ENCODE measurements around the gene RNF43.

RNF43 gene

DNA sequence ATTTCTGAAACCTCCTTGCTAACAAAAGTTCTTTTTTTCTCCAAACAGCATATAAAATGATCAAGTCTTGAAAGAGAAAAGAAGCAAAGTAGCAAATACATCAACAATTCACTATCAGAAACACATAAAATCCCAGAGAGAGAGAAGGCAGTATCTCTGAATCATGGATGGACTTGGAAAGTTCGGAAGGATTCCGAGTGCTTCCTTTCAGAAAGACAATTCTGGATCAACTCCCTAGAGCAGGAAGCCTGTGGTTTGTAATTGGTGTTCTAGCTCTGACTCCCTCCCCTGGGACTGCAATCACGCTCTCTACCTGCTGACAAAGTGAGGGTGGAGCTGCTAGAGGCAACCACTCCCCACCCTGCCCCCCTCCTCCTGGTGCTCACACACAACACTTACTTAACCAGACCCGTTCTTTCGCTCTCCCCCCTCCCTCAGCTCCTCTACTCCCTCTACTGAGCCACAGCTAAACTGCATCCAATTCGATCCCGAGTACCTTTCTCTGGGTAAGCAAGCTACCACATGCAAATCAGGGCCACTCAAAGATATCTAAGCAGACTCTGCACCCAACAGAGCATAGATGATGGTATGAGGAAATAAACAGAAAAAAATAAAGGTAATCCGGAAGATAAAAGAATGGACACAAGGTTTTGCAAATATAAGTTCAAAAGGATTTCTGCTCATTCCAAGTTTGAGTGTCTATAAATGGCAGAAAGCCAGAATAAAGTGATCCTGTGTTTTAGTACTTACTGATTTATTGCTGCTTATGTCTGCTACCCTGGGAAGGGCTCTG, at the start of gene RNF43:
TSS of gene RNF43 (minus strand) at position 235 of the 793 bp plus-strand sequence. CDS start 1,957 bp downstream, outside the sequence.
- peak; percentile 87 for DNase-seq (ENCODE audit: low read depth)

DNA sequence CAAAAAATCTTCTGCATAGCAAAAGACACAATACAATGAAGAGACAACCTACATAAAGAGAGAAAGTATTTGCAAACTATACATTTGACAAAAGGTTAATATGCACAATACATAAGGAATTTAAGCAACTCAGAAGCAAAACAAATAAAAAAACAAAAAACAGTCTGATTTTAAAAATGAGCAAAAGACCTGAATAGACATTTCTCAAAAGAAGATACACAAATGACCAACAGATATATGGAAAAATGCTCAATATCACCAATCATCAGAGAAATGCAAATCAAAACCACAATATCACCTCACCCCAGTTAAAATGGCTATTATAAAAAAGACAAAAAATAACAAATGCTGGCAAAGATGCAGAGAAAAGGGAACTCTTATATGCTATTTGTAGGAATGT, 38.2 kb upstream of the RNF43 start:
- DNase-seq (ENCODE audit: low read depth) = no peak

DNA sequence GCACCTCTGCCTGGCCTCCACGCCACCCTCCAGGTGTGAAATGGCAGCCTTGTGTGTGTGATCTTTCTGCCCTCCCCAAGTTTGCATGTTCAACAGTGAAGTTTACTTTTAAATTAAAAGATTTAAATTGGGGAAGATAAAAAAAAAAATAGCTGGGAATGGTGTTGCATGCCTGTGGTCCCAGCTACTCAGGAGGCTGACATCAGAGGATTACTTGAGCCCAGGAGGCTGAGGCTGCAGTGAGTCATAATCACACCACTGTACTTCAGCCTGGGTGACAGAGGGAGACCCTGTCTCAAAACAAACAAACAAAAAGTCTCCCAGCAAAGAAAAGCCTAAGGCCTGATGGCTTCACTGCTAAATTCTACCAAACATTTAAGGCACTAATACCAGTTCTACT, 35.4 kb upstream of the RNF43 start:
- DNase-seq (ENCODE audit: low read depth) = peak; percentile 41

DNA sequence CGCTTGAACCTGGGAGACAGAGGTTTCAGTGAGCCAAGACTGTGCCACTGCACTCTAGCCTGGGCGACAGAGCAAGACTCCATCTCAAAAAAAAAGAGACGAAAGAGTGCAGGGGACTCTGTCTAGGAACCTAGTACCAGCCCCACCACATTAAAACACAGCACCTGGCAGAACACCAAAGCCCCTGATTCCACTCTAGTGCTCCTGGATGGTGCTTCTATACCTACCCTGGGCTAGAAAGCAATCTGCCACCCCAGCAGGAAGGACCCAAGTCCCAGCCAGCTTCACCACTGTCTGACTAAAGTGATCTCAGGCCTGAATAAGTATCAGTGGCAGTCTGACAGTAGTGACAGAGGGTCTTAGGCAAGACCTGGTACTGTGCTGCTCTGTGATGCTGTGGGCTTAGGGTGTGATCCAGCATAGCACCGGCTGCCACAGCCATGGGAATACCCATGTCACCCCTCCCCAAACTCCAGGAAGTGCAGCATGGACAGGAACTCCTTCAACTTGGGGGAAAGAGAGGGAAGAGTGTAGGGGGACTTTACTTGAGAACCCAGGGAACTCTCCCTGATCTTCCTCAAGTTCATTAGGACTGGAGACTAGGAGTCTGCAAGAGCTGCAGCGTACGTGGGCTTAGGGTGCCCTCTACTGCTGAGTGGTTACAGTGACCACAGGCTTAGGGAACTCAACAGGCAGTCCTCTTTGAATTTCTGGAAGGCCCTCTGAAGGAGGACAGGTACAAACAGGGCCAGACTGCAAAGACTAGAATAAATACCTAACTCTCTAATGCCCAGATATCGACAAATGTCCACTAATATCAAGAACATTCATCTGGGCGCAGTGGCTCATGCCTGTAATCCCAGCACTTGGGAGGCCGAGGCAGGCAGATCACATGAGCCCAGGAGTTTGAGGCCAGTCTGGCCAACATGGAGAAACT, 30.0 kb upstream of the RNF43 start:
- peak; percentile 87 for DNase-seq (ENCODE audit: low read depth)

DNA sequence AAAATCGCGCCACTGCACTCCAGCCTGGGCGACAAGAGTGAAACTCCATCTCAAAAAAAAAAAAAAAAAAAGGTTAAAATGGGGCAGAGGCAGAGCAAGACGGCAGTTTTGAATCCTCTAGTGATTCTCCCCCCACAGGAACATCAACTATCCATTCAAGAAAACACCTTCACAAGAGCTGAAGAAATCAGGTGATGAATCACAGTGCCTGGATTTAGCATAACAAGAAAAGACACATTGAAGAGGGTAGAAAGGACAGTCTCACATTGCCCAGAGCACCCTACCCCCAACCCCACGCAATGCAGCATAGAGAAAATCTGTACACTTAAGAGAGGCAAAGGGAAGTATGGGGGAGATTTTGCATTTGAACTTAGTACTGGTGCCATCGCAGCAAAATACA, 28.8 kb upstream of the RNF43 start:
- no peak for DNase-seq (ENCODE audit: low read depth)

DNA sequence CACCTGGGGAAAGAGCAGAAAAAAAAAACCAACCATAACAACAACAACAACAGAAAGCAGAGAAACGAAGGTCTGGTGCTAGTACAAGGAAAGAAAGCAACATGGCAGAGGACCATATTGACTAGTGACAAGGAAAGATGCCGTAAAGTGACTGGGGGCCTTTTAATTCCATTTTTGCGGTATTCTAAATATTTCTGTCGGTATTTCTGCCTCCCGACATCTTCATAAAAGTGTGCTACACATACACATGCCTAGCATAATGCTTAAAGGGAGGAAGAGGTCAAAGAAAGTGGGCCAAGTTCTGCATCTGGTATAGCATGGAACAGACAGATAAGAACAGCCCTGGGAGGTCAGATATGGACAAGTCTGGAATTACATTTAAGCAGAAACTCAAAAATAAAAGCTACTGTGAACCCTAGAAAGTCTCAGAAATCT, 19.5 kb upstream of the RNF43 start:
- DNase-seq (ENCODE audit: low read depth) = no peak

DNA sequence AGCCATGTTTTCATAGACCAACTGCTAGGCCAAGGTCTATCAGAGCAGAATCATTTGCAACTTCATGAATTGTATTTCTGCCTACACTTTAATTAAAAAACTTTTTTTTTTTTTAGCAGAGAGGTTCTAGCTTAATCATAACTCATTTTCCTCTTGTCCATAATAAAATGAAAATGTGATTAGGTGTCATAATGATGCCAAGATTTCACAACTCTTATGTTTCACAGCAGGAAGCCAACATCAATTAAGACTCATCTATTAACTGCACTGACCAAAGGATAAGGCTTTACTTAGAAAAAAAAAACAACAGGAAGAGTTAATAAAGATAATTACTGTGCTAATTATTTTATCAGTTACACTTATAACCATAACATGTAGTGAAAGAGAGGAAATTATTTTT, 18.9 kb upstream of the RNF43 start:
- no peak for DNase-seq (ENCODE audit: low read depth)

DNA sequence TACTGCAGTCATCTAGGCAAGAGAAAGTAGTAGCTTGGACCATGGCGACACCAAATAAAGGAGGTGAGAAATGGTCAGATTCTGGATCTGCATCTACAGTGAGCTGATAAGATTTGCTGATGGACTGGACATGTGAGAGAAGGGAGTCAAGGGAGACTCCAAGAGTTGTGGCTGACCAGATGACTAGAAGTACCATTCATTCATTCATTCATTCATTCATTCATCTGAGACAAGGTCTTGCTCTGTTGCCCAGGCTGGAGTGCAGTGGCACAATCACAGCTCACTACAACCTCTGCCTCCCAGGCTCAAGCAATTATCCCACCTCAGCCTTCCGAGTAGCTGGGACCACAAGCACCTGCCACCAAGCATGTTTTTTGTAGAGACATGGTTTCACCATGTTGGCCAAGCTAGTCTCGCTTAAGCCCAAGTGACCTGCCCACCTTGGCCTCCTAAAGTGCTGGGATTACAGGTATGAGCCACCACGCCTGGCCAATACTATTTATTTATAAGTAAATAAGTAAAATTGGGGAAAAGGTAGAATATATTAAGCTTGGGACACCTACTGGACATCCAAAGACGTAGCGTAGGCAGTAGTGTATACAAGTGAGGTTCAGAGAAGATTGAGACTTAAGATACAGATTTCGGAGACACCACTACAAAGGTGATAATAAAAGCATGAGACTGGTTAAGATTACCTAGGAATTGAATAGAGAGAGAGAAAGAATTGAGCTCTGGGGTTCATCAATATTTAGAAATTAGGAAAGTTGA, 15.7 kb upstream of the RNF43 start:
- peak; percentile 23 for DNase-seq (ENCODE audit: low read depth)

DNA sequence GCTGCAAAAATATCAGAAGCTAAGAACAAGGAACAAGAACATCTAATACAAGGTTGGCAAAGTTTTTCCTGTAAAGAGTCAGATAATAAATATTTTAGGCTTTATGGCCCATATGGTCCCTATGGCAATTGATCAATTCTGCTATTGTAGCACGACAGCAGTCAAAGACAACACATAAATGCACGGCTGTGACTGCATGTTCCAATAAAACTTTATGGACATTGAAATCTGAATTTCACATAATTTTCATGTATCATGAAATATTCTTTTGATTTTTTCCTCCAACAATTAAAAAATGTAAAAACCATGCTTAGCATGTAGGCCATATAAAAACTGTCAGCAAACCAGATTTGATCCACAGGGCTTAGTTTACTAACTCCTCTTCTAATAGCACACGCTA, 10.5 kb upstream of the RNF43 start:
- DNase-seq (ENCODE audit: low read depth) = no peak

DNA sequence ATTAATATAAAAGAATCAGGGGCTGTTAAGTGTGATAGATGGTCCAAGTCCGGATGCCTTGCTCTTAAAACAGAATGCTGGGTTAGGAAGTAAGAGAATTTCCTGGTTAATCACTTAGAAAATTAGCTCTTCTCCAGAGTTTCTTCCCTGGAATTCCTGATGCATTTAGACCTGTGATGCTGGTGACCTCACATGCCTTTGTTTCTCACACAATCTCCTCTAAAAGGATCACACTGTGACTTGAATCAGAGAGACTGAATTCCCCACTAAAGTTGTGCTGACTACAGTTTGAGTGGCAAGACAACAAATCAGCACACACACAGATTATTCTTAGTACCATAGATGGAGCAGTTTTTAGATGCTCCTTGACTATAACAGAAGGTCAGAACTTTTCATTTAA, 4.4 kb upstream of the RNF43 start:
- no peak for DNase-seq (ENCODE audit: low read depth)

DNA sequence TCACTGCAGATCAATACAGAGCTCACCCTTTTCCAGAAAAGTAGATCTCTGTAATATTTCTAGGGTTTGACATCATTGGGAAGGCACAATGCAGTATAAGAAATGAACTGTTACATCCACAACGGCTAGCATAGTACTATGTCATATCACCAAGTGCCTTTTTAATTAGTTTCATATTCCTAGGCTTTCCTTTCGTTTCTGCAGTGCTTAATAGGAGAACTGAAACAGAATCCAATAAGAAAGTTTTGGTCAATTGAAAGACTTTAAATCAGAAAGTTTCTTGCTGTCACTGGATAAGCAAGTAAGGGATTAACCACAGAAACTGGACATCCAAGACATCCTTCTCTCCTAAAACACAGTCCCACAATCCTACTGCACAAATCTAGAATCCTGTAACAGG, 3.5 kb upstream of the RNF43 start:
- DNase-seq (ENCODE audit: low read depth) = no peak

DNA sequence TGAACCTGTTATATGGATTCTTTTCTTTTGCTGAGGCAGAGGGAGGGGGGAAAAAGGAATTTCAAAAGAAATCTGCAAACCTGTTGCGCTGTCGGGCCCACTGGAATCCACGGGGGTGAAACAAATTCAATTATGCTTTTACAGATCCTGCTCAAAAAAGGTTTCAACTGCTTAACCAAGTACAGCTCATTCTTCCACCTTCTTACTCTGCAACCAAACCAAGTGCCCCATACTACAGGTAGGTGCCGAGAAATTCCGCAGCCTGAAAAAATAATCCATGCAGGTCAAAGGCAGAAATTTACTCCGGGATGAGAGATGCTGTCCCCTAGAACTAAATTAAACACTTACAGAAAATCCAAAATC, 416 bp downstream of the RNF43 start:
- DNase-seq (ENCODE audit: low read depth) = no peak

DNA sequence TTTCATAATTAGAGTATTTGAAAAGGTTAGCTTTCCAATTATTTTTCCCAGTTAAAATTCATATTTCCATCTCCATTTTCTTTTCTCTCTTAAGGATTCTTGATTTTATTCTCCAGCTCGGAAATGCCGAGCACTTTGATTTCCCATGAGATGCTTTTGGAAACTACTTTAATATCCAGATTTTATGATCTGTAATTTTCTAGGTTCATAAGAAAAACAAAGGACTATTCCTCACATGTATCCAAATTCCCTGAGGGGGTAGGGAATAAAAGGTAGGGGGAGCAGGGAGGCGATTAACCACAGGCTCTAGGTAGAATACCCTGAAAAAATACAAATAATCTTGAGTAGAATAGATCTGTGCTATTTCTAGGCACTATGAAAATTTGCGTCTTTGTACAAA, 938 bp downstream of the RNF43 start:
- no peak for DNase-seq (ENCODE audit: low read depth)

DNA sequence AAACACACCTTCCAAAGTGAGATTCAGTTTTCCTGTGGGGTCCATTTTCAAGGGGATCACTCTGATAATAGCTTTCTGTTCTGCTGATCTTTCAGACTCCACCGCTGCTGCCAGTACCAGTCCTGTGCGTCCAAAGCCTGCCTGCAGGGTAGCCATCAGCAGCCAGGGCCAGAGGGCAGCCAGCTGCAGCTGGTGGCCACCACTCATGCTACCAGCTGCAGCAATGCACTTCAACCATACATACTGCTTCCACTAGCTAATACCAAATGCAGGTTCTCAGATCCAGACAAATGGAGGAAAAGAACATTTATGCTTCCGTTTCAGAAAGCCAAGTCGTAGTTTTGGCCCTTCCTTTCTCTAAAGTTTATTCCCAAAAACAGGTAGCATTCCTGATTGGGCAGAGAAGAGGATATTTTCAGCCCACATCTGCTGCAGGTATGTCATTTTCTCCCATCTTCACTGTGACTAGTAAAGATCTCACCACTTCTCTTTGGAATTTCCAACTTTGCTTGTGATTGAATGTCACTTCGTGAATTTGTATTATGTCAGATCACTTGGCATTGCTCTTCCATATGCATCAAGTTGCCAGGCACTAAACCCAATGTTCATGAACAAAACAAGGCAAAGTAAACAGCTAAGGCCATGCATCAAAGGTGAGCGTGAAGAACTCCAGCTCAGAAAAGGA, 1.8 kb downstream of the RNF43 start:
- DNase-seq (ENCODE audit: low read depth) = no peak

DNA sequence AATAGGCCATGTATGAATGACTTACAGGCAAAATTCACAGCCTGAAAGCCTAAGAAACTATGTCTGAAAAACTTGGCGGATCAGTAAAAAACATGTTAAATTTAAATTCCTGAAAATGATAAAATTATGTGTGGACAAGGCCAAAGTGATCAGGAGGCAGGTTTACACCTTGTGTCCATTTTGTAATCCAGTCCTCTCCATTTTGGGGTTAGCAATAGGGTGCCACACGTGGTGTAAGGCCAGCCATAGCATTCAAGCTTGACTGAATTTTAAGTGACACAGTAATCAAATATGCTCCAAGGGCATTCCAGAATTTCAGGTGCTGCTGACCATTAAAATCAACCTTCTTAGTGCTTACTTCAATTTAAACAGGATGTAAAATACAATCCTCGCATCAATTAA, 2.7 kb downstream of the RNF43 start:
- DNase-seq (ENCODE audit: low read depth) = no peak

DNA sequence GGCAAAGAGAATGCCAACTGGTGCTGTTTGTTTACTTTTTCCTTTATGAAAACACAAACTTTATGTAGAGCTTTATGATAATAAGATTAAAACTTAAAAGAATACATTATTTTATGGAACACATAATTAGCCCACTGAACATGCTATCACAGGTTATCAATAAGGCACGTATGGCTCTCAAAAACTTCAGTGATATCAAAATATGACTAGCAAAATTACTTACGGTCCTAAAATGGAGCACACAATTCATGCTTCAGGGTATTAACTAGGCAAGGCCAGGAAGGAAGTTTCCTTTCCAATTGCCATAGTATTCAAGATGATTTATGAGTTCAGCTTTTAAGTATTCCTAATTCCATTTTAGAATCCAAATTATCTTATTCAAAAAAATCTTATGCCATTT, 3.6 kb downstream of the RNF43 start:
- DNase-seq (ENCODE audit: low read depth) = no peak

DNA sequence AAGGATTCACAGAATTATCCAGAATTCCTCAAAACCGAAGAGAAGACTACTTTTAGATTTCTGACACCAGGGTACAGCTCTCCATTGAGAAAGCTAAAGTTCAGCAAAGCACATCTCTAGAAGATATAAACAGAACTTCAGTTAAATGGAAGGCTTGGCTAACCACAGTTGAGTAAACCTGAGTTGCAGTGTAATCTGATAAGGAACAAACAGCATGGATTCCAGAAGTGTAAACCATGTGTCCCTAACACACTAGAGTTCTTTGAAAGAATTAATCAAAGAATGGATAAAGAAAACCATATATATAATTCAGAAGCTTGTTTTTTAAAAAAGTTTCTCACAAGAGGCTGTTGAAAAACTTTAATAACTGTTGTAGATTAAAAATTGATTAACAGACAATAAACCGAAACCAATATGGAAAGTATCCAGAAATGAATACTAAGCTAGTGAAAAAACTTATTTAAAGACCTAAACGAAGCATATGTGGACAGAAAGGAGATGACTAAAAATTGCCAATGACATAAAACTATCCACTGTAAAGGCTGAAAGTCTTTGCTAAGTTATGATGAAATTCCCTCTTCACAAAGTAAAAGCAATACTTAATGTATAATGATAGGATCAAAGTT, 4.3 kb downstream of the RNF43 start:
- DNase-seq (ENCODE audit: low read depth) = peak; percentile 33

DNA sequence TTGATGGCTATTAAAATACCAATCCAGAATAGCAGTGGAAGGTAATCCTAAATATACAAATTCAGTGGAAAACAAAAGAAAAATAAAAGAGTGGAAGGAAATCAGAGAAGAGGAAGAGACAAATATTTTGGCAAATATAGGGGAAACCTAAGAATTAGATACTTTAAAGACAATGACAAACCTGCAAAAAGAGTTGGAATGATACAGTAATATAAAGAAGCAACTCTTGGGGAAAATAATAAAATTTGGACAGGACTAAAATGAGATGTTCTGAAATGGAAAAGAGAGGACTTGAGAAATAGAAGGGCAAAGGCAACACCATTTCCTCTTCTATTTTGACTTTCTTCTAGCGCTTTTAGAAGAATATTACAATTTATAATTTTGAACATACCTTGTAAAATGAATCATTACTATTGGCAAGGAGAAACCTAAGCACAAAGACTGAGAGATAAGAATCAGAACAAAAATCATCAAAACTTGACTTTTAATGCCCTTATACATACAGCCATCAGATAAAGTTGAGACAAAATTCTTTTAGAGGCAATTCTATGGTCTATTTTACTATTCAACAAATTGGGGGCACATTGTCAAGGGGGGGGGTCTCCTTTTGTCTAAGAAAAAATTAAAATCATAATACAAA, 5.2 kb downstream of the RNF43 start:
- no peak for DNase-seq (ENCODE audit: low read depth)

DNA sequence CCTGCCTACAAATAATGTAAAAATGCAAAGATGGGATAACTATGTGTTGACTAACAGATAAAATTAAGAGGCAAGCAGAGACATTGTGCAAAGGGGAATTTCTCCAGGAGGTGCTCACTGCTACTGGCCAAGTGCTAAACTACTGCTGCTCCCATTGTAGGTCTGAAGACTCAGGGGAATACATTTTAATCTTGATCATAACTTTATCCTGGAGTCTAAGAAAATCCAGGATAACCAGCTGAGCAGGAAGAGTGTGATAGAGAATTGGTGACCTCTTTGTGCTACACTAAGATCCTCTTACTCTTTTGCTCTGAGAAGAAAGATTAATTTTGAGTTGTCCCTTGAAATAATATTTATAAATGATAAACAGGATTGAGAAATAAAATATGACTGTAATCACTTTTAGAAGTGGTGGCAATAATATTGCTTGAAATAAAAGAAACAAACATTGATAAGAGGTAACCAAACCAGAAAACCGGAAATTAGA, 5.9 kb downstream of the RNF43 start:
- no peak for DNase-seq (ENCODE audit: low read depth)

DNA sequence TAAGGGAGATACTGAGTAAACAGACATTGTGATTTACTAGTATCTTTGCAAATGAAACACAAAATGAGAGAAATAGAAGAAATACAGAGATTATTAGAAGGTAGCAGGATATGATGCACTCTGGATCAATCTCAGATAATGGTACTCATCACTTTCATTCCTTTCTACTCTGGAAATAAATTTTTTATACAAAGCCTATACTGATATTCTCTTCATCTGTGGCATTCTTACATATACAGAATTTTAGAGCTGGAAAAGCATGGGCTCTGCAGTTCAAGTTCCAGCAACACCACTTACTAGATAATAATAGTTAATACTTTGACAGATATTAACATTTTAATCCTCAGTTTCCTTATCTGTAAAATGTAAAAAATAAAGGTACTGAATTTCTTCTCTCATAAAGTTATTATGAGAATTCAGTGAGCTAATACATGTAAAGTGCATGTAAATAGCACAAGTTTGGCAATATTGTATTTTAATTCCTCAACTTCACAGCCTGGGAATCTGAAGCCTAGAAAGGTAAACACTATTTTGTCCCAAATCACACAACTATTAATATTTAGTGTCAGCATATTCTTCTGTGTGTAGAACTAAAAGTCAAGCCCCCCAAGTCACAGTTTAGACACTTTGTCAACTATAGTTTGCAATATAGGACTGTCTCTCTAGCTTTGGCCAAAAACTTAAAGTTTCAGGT, 6.5 kb downstream of the RNF43 start:
- DNase-seq (ENCODE audit: low read depth) = no peak
